Measurements from ENCODE around the gene SLC16A10.

DNA sequence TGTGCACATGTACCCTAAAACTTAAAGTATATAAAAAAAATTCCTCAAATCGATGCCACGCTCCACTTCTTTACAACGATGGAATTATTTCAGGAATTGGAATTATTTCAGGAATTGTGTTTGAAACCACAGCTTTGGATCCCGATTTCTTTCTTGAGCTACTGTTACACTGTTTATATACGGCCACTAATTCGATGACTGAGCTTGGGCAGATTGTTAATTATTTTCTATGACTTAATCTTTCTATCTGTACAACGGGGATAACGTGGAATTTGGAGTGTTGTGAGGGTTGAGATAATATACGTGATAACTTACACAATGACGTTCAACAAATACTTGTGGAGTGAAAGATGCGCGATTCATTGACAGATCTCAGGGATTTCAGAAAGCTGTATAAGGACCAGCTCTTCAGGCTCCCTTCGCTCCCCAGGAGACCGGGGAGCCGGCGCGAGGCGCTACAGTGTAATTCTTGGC is 171.3 kb downstream of the SLC16A10 start:
- no peak for TF ChIP-seq POU2F2 (IDR thresholded peaks at IDR 0.05; ENCODE audit: low read depth, low read length)
- TF ChIP-seq POLR2A (IDR thresholded peaks at IDR 0.05; ENCODE audit: low read depth, low read length), result no peak
- no peak for TF ChIP-seq TAF1 (IDR thresholded peaks at IDR 0.05; ENCODE audit: low read depth, low read length)
- no peak for TF ChIP-seq POLR2AphosphoS5 (IDR thresholded peaks at IDR 0.05; ENCODE audit: low read depth, low read length)
